Measurements from ENCODE around the gene AFDN. TPM values are rescaled to one million over a fixed set of nuclear protein-coding genes. Genes with fewer than 3 reads are reported as not detected.
A peak's percentile ranks its signal among the peaks of the same experiment; 100 is the strongest.

AFDN gene
- 226 and 237 TPM in 2 replicates for total RNA-seq (2022)
- percentile 96 among the genes with signal in this experiment for Bru-seq, nascent RNA
- percentile 92 among the genes with signal in this experiment for BruChase-seq, experiment 1, labeled RNA remaining after a 6-hour chase
- BruChase-seq, experiment 2, labeled RNA remaining after a 2-hour chase: percentile 94 among the genes with signal in this experiment
- long read RNA-seq, partial matches to known transcripts: 17 of 26 reads
- long read RNA-seq, other reads (novel, unspliced or antisense): 8 of 26 reads

- Mint-ChIP-seq H3K27ac (ENCODE audit: unreplicated experiment) (peak within 1 kb of the TSS; percentile 93), H3K27me3 (ENCODE audit: unreplicated experiment) (no peaks in the 10 kb centered on the region), H3K36me3 (ENCODE audit: insufficient read depth, unreplicated experiment) (peaks cover 38% of the 10 kb centered on the region), H3K4me1 (ENCODE audit: low read depth, unreplicated experiment) (peaks cover 24% of the 10 kb centered on the region), H3K9me3 (ENCODE audit: low read depth, unreplicated experiment) (no peaks in the 10 kb centered on the region), H3K4me3 (ENCODE audit: low read depth, unreplicated experiment) (peak within 1 kb of the TSS; percentile 97)
- no TSS peak for BruUV-seq (replicated peaks)
- TF ChIP-seq CTCF (IDR thresholded peaks at IDR 0.05; ENCODE audit: unreplicated experiment): no peak
- intact Hi-C loops (cut with micrococcal nuclease; ENCODE audit: unreplicated experiment): no loop called here
- DNase-seq: peak; percentile 57
- CTCF ChIA-PET: no interaction called here
Observed at GRCh38 chr6:167826896-167827582, at the start of gene AFDN. Gene AFDN (plus strand): TSS chr6:167826911. CDS start chr6:167827133, 222 bp downstream.

DNA sequence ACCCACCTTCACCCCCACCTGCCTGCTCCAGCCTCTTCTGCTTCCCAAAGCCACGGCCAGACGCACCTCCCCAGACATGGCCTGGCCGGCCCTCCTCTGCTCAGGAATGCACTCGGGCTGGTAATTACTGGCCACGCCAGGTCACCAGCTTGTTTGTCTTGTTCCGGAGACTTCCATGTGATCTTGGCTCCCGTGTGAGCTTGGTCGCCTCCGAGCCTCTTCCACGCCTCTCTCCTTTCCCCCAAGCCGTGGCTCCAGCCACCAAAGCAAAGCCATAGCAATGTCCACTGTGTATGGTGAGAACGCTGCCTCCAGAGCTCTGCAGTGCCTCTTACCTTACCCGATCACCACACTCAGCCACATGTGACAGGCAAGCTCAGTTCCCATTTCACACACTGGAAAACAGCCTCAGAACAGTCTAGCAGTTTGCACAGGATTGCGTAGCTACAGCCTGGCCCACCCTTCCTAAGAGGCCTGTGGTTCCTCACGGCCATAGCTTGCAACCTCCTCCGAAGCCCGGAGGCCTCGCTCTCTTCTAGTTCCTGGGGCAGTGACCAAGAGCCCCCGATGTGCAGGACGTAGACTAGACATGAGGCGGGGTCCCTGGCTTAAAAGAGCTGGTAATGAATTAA, 48.1 kb upstream of the AFDN start:
- no peak for TF ChIP-seq CTCF (IDR thresholded peaks at IDR 0.05; ENCODE audit: unreplicated experiment)
- Mint-ChIP-seq H3K27ac (ENCODE audit: unreplicated experiment) (no peak overlapping the region), H3K4me3 (ENCODE audit: low read depth, unreplicated experiment) (peak overlapping the region; percentile 1), H3K27me3 (ENCODE audit: unreplicated experiment) (no peaks in the 10 kb centered on the region), H3K4me1 (ENCODE audit: low read depth, unreplicated experiment) (peaks cover 16% of the 10 kb centered on the region), H3K9me3 (ENCODE audit: low read depth, unreplicated experiment) (no peaks in the 10 kb centered on the region), H3K36me3 (ENCODE audit: insufficient read depth, unreplicated experiment) (no peaks in the 10 kb centered on the region)
- BruUV-seq (replicated peaks): no TSS peak
- intact Hi-C loops (cut with micrococcal nuclease; ENCODE audit: unreplicated experiment): no loop called here
- DNase-seq: peak; percentile 61
- CTCF ChIA-PET: interaction anchor here (0.7 kb wide), 1 partner anchor 96 kb away, joined by 3 read pairs; no protein-coding TSS in a partner anchor

DNA sequence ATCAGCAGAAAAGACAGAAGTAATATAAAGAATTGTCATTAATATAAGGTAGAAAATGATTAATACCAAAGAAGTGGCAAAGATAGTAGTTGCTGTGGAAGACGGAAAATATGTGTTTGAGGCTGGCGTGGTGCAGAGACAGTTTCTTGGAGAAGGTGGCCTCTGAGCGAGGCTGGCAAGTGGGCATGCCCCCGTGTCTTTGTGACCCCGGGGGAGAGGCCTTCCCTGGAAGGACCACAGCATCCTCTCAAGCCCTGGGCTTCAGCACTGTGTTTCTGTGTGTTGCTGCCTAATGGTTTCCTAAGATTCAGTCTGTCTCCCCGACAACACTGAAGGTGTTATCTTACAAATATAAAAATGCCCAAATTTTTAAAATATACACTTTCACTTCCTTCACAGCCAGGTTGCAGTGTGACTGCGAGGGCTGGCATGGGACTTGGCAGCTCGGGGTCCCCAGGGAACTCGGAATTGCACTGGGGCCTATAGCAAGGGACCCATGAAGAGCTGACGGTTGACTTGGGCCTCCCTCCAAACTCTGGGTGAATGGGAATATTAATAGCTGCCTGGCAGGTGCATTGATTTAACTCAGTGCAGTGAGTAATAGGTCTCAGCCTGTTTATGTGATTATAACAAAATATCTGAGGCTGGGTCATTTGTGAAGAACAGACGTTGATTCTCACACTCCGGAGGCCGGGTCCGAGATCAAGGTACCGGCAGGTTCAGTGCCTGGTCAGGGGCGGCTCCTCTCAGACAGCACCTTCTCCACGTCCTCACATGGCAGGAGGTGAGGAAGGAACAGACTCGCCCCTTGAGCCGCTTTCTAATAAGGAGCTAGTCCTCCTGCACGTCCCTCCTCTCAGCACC, 47.4 kb upstream of the AFDN start:
- Mint-ChIP-seq H3K4me3 (ENCODE audit: low read depth, unreplicated experiment) (no peak overlapping the region), H3K27me3 (ENCODE audit: unreplicated experiment) (no peaks in the 10 kb centered on the region), H3K36me3 (ENCODE audit: insufficient read depth, unreplicated experiment) (no peaks in the 10 kb centered on the region), H3K27ac (ENCODE audit: unreplicated experiment) (no peak overlapping the region), H3K4me1 (ENCODE audit: low read depth, unreplicated experiment) (peaks cover 16% of the 10 kb centered on the region), H3K9me3 (ENCODE audit: low read depth, unreplicated experiment) (no peaks in the 10 kb centered on the region)
- CTCF ChIA-PET: interaction anchor here (1.0 kb wide), 1 partner anchor 17 kb away, joined by 3 read pairs; no protein-coding TSS in a partner anchor
- no peak for DNase-seq
- TF ChIP-seq CTCF (IDR thresholded peaks at IDR 0.05; ENCODE audit: unreplicated experiment): no peak
- BruUV-seq (replicated peaks): no TSS peak
- intact Hi-C loops (cut with micrococcal nuclease; ENCODE audit: unreplicated experiment): no loop called here
